Peyer's patch (tissue), 4 donors: ENCODE results near the gene CDC123.

ENCODE experiments used
- POLR2A ChIP-seq, 2 donors: fragments of 450-650 bp; IDR thresholded peaks; one replicate each; pipeline ENCODE4 v1.5.1; 2017; ENCODE audit warnings: antibody characterized with exemption in 2 of 2, mild to moderate bottlenecking in 2 of 2, moderate library complexity in 2 of 2
- TF ChIP-seq, protein P1 (sequence below), 6 experiments: fragments of 450-650 bp in 4 of 6; fragments of 200-600 bp in 2 of 6; sonication (generic) in 1 of 6; IDR thresholded peaks; one replicate each; pipeline ENCODE4 v1.5.1; 2017 to 2019; ENCODE audit warnings: antibody characterized with exemption in 6 of 6, mild to moderate bottlenecking in 3 of 6, moderate library complexity in 1 of 6

DNA sequence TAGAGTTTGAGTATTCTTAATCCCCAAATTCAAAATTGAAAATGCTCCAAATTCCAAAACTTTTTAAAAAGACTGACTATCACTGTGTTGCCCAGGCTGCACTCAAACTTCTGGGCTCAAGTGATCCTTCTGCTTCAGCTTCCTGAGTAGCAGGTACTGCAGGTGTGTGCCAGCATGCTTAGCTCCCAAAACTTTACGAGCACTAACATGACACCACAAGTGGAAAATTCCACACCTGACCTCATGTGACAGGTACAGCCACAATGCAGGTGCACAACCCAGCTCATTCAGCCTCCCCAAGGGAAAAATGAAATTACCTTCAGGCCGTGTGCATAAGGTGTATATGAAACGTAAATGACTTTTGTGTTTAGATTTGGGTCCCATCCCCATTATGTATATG is 16.5 kb downstream of the CDC123 start:
- TF ChIP-seq POLR2A (IDR thresholded peaks at IDR 0.05) = no peak
- TF ChIP-seq, protein P1, sequence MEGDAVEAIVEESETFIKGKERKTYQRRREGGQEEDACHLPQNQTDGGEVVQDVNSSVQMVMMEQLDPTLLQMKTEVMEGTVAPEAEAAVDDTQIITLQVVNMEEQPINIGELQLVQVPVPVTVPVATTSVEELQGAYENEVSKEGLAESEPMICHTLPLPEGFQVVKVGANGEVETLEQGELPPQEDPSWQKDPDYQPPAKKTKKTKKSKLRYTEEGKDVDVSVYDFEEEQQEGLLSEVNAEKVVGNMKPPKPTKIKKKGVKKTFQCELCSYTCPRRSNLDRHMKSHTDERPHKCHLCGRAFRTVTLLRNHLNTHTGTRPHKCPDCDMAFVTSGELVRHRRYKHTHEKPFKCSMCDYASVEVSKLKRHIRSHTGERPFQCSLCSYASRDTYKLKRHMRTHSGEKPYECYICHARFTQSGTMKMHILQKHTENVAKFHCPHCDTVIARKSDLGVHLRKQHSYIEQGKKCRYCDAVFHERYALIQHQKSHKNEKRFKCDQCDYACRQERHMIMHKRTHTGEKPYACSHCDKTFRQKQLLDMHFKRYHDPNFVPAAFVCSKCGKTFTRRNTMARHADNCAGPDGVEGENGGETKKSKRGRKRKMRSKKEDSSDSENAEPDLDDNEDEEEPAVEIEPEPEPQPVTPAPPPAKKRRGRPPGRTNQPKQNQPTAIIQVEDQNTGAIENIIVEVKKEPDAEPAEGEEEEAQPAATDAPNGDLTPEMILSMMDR (IDR thresholded peaks at IDR 0.05) = no peak
